Stimulated activated CD8-positive, alpha-beta memory T cell treated with anti-CD3 and anti-CD28 coated beads, Interleukin-7, amount 100 ng/mL, for 24 hours (primary cell): Measurements from ENCODE around the gene CACNA1C.
"Not testable (repeated sequence)": the region's sequence is repeated elsewhere in the genome, so short reads cannot be mapped to it uniquely, and the experiment has no call there.

Experiments
- DNase-seq: peaks from one replicate; pipeline ENCODE4 v3.0.0-alpha.2; 2020; ENCODE audit warnings: low read depth

CACNA1C gene

GRCh38 chr12:2691345-2692071 is 638.7 kb downstream of the CACNA1C start:
- no peak for DNase-seq

GRCh38 chr12:2692080-2692479 is 639.3 kb downstream of the CACNA1C start:
- DNase-seq = no peak

- DNase-seq = no peak
Observed at GRCh38 chr12:2693244-2693860, 640.6 kb downstream of the CACNA1C start.

GRCh38 chr12:2693980-2694610 is 641.3 kb downstream of the CACNA1C start:
- no peak for DNase-seq

- no peak for DNase-seq
Observed at GRCh38 chr12:2696136-2696535, 643.3 kb downstream of the CACNA1C start.

GRCh38 chr12:2697057-2697800 is 644.4 kb downstream of the CACNA1C start:
- no peak for DNase-seq

GRCh38 chr12:2698566-2698965 is 645.8 kb downstream of the CACNA1C start:
- no peak for DNase-seq

- no peak for DNase-seq
Observed at GRCh38 chr12:2710701-2711100, 657.9 kb downstream of the CACNA1C start.

GRCh38 chr12:2719392-2719791 is 666.6 kb downstream of the CACNA1C start:
- DNase-seq = no peak

- DNase-seq = no peak
Observed at GRCh38 chr12:2722806-2723205, 670.0 kb downstream of the CACNA1C start.

GRCh38 chr12:2732290-2732689 is 679.5 kb downstream of the CACNA1C start:
- no peak for DNase-seq

- no peak for DNase-seq
Observed at GRCh38 chr12:2733493-2734355, 680.9 kb downstream of the CACNA1C start.

GRCh38 chr12:2735432-2735831 is 682.6 kb downstream of the CACNA1C start:
- no peak for DNase-seq

GRCh38 chr12:2737656-2738241 is 685.0 kb downstream of the CACNA1C start:
- no peak for DNase-seq

- DNase-seq = no peak
Observed at GRCh38 chr12:2739069-2739468, 686.3 kb downstream of the CACNA1C start.

- DNase-seq = no peak
Observed at GRCh38 chr12:2739832-2740641, 687.2 kb downstream of the CACNA1C start.

- not testable (repeated sequence) for DNase-seq
Observed at GRCh38 chr12:2742037-2742436, 689.2 kb downstream of the CACNA1C start.

GRCh38 chr12:2743478-2743877 is 690.7 kb downstream of the CACNA1C start:
- DNase-seq = no peak

- DNase-seq = no peak
Observed at GRCh38 chr12:2745655-2746054, 692.9 kb downstream of the CACNA1C start.
